NAMALWA (cell line): ENCODE measurements around the gene ZNRF4.

Source experiments
- DNase-seq: peaks from one replicate; pipeline ENCODE4 v3.0.0-alpha.2; 2015; ENCODE audit warnings: low spot score

Gene ZNRF4

DNA sequence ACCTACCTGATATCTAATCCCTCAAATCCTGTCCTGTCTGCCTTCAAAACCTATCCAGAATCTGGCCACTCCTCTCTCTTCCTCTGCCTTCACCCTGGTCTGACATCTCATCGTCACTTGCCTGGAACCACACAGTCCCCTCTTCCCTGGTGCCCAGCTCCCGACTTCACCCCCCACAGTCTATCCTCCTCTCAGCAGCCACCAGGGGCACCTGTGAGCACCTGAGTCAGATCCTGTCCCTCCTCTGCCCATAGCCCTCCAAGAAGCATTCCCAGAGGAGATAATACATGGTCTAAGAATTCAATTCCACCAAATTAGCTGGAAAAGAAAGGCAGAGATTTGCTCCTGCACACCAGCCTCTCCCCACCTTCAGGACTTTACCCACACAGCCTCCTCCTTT, 48.9 kb downstream of the ZNRF4 start:
- no peak for DNase-seq
